Uterus (tissue), 4 donors: ENCODE data around the gene MSANTD7. TPM values are rescaled to one million over a fixed set of nuclear protein-coding genes. Genes with fewer than 3 reads are reported as not detected.

Source experiments
- DNase-seq, 2 donors: peaks; one replicate each; pipeline ENCODE4 v3.0.0-alpha.2; 2019 to 2020
- H3K27ac ChIP-seq, 2 donors: fragments of 200-600 bp; sonication (generic); 1 replicate in 1 of 2; 2 replicates in 1 of 2; pipeline ENCODE4 v1.5.1; 2016 to 2018
- H3K27me3 ChIP-seq, 2 donors: fragments of 200-600 bp; sonication (generic); one replicate each; pipeline ENCODE4 v1.5.1; 2018 to 2019; ENCODE audit warnings: control low read depth in 1 of 2
- H3K36me3 ChIP-seq, 2 donors: fragments of 200-600 bp; sonication (generic); one replicate each; pipeline ENCODE4 v1.5.1; 2019; ENCODE audit warnings: control low read depth in 1 of 2
- H3K4me1 ChIP-seq, 2 donors: fragments of 200-600 bp; sonication (generic); one replicate each; pipeline ENCODE4 v1.5.1; 2018 to 2019; ENCODE audit warnings: control low read depth in 1 of 2
- H3K4me3 ChIP-seq, 2 donors: fragments of 200-600 bp; sonication (generic); 1 replicate in 1 of 2; 2 replicates in 1 of 2; pipeline ENCODE4 v1.5.1; 2018 to 2019; ENCODE audit warnings: mild to moderate bottlenecking in 1 of 2
- H3K9me3 ChIP-seq, 2 donors: fragments of 200-600 bp; sonication (generic); one replicate each; pipeline ENCODE4 v1.5.1; 2019; ENCODE audit warnings: control low read depth in 1 of 2
- POLR2A ChIP-seq, 2 donors: fragments of 450-650 bp; IDR thresholded peaks; one replicate each; pipeline ENCODE4 v1.6.1; 2016; ENCODE audit warnings: antibody characterized with exemption in 2 of 2, mild to moderate bottlenecking in 1 of 2, moderate library complexity in 1 of 2
- intact Hi-C: fragments of 100-400 bp; cut with DNase I; formaldehyde crosslinking; loops from one replicate; pipeline ENCODE4 v1.15.1; 2023; ENCODE audit warnings: low total_unique reads
- total RNA-seq, 4 donors: library from RNA; depleted of rRNA in 3 of 4; stranded (reverse); fragments of >200 nt in 3 of 4; gene quantifications; one replicate each; pipeline versions ENCODE4 v1.1.0 to v1.2.4, GENCODE V29; 2014 to 2023
- TF ChIP-seq, protein P1 (sequence below), 4 experiments: fragments of 200-600 bp in 2 of 4; fragments of 450-650 bp in 2 of 4; sonication (generic) in 2 of 4; IDR thresholded peaks; one replicate each; pipeline ENCODE4 v1.5.1; 2016 to 2019; ENCODE audit warnings: antibody characterized with exemption in 4 of 4, mild to moderate bottlenecking in 2 of 4, moderate library complexity in 1 of 4
- donor health status: DM: yes; HTN: yes; CAD: no.

MSANTD7 gene
- total RNA-seq, 4 donors from 2014 or later, result 3.2 to 23.2 (median 8.6) TPM

DNA sequence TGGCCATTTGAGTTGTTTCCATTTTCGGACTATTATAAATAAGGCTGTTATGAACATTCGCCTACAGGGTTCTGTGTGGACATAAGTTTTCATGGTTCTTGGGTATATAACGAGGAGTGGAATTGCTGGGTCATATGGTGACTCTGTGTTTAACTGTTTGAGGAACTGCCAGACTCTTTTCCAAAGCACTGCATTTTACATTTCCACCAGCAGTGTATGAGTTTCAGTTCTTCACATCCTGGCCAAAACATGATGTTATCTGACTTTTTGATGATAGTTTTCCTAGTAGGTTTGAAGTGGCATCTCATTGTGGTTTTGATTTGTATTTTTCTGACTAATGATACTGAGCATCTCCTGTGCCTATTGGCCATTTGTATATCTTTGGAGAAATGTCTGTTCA lies 46.0 kb downstream of the MSANTD7 start:
- Histone ChIP-seq H3K36me3 (no peaks in the 10 kb centered on the region), H3K4me1 (no peaks in the 10 kb centered on the region), H3K27me3 (no peaks in the 10 kb centered on the region), H3K4me3 (no peak overlapping the region), H3K9me3 (no peaks in the 10 kb centered on the region), H3K27ac (no peak overlapping the region)
- TF ChIP-seq POLR2A (IDR thresholded peaks at IDR 0.05), result no peak
- TF ChIP-seq, protein P1, sequence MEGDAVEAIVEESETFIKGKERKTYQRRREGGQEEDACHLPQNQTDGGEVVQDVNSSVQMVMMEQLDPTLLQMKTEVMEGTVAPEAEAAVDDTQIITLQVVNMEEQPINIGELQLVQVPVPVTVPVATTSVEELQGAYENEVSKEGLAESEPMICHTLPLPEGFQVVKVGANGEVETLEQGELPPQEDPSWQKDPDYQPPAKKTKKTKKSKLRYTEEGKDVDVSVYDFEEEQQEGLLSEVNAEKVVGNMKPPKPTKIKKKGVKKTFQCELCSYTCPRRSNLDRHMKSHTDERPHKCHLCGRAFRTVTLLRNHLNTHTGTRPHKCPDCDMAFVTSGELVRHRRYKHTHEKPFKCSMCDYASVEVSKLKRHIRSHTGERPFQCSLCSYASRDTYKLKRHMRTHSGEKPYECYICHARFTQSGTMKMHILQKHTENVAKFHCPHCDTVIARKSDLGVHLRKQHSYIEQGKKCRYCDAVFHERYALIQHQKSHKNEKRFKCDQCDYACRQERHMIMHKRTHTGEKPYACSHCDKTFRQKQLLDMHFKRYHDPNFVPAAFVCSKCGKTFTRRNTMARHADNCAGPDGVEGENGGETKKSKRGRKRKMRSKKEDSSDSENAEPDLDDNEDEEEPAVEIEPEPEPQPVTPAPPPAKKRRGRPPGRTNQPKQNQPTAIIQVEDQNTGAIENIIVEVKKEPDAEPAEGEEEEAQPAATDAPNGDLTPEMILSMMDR (IDR thresholded peaks at IDR 0.05), result no peak
- no peak for DNase-seq
- intact Hi-C loops, result no loop called here

Other genes with a start within 250 kb of the MSANTD7 start
- 10 to 100 TPM; 24.1 to 69.7 (median 43.2) TPM for gene FAM107B, start 63.4 kb upstream of the MSANTD7 start, total RNA-seq
- 1 to 10 TPM in 3 of 4 donors, not detected in 1; 2.6 to 9.1 (median 3.8) TPM for gene CDNF, start 269 bp upstream of the MSANTD7 start, total RNA-seq
- 10 to 100 TPM; 10.4 to 19.4 (median 13.8) TPM for gene HSPA14, start within 50 bp of the MSANTD7 start, total RNA-seq
- gene SUV39H2, start 40.6 kb downstream of the MSANTD7 start, total RNA-seq, result 10 to 100 TPM in 2 of 4 donors, 1 to 10 TPM in 2; 7.4 to 41.5 (median 12.2) TPM
- gene DCLRE1C, start 115.8 kb downstream of the MSANTD7 start, total RNA-seq, result 10 to 100 TPM; 10.5 to 22.6 (median 16.6) TPM
- not detected for gene MEIG1, start 121.1 kb downstream of the MSANTD7 start, total RNA-seq
- gene OLAH, start 205.6 kb downstream of the MSANTD7 start, total RNA-seq, result 1 to 10 TPM in 1 of 4 donors, not detected in 3; 2.2 TPM